ENCODE measurements around the gene PPP1R37.

Gene PPP1R37

DNA sequence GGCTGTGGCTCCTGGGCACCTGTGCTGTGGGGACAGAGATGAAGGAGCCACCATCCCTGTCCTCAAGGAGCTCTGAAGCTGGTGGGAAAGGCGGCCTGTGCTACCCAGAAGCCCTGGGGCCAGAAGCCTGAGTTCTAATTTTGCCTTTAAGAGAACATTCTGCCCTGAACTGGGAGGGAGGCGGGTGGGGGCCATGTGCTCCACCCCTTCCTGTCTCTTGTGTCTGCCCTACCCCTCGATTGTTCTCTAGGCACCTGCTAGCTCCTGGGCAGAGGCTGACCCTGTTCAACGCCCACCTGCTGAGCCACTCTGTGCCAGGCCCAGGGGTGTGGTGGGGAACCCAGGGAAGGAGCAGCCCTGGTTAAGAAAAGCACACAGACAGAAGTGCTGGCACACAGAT, 79.2 kb downstream of the PPP1R37 start:
- H3K27me3 ChIP-seq (ENCODE audit: insufficient read depth, low read length) = no peaks in the 10 kb centered on the region
- H3F3A ChIP-seq (ENCODE audit: insufficient read depth, low read length) = no peaks in the 10 kb centered on the region
- H3K36me3 ChIP-seq (ENCODE audit: insufficient read depth, low read length) = no peaks in the 10 kb centered on the region
- H4K20me1 ChIP-seq (ENCODE audit: insufficient read depth, low read length) = no peaks in the 10 kb centered on the region
- H3K9me2 ChIP-seq (ENCODE audit: low read depth, low read length) = no peaks in the 10 kb centered on the region
- H3K27ac ChIP-seq (ENCODE audit: low read depth, low read length, poor library complexity, severe bottlenecking) = no peak overlapping the region
- no peaks in the 10 kb centered on the region for H3K79me2 ChIP-seq (ENCODE audit: insufficient read depth, low read length)
- H3K4me3 ChIP-seq (ENCODE audit: low read depth, low read length, poor library complexity, severe bottlenecking) = no peak overlapping the region
- H3K9ac ChIP-seq (ENCODE audit: low read length) = no peak overlapping the region
- H3K4me1 ChIP-seq (ENCODE audit: insufficient read depth, low read length, severe bottlenecking) = peaks cover 4% of the 10 kb centered on the region
- no peak overlapping the region for H3K4me2 ChIP-seq (ENCODE audit: low read length)
- TF ChIP-seq EZH2 (IDR thresholded peaks at IDR 0.05; ENCODE audit: borderline replicate concordance, low read length) = no peak
- TF ChIP-seq, protein P1, sequence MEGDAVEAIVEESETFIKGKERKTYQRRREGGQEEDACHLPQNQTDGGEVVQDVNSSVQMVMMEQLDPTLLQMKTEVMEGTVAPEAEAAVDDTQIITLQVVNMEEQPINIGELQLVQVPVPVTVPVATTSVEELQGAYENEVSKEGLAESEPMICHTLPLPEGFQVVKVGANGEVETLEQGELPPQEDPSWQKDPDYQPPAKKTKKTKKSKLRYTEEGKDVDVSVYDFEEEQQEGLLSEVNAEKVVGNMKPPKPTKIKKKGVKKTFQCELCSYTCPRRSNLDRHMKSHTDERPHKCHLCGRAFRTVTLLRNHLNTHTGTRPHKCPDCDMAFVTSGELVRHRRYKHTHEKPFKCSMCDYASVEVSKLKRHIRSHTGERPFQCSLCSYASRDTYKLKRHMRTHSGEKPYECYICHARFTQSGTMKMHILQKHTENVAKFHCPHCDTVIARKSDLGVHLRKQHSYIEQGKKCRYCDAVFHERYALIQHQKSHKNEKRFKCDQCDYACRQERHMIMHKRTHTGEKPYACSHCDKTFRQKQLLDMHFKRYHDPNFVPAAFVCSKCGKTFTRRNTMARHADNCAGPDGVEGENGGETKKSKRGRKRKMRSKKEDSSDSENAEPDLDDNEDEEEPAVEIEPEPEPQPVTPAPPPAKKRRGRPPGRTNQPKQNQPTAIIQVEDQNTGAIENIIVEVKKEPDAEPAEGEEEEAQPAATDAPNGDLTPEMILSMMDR (IDR thresholded peaks at IDR 0.05; ENCODE audit: low read length) = no peak
- H3K9me3 ChIP-seq (ENCODE audit: low read length) = no peaks in the 10 kb centered on the region
- H2AFZ ChIP-seq (ENCODE audit: low read length) = no peak overlapping the region

DNA sequence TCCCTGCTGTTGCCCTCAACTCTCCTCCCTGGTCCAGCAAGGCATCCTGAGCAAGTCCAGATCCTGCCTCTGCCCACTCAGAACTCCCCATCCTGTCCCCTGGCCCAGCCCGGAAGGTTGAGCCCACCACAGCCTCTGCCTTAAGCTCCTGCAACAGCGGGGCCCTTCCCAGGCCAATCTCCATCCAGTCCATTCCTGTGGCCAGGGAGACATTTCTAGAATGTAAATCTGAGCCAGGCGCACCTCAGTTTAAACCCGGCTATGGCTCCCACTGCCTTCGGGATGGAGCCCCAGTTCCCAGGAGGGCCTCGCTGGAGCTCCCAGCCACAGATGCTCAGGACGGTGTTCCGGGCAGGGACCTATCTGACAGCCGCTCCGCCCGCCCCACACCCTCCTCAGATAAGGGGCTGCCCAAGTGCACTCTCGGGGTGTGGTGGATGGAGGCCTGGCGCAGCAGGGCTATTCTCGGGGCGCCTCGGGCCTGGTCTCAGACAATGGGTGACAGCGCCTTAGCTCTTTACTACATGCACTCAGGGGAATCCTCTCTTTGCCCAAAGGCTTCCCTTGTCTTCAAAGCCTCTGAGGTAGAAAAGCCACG, 79.7 kb downstream of the PPP1R37 start:
- Histone ChIP-seq H3K27ac (ENCODE audit: low read depth, low read length, poor library complexity, severe bottlenecking) (no peak overlapping the region), H3K4me1 (ENCODE audit: insufficient read depth, low read length, severe bottlenecking) (peaks cover 9% of the 10 kb centered on the region), H3K9me2 (ENCODE audit: low read depth, low read length) (no peaks in the 10 kb centered on the region), H3K9me3 (ENCODE audit: low read length) (no peaks in the 10 kb centered on the region), H3F3A (ENCODE audit: insufficient read depth, low read length) (no peaks in the 10 kb centered on the region), H3K36me3 (ENCODE audit: insufficient read depth, low read length) (no peaks in the 10 kb centered on the region), H3K27me3 (ENCODE audit: insufficient read depth, low read length) (no peaks in the 10 kb centered on the region), H3K4me3 (ENCODE audit: low read depth, low read length, poor library complexity, severe bottlenecking) (no peak overlapping the region), H3K9ac (ENCODE audit: low read length) (no peak overlapping the region), H2AFZ (ENCODE audit: low read length) (no peak overlapping the region), H3K4me2 (ENCODE audit: low read length) (no peak overlapping the region), H4K20me1 (ENCODE audit: insufficient read depth, low read length) (no peaks in the 10 kb centered on the region), H3K79me2 (ENCODE audit: insufficient read depth, low read length) (no peaks in the 10 kb centered on the region)
- TF ChIP-seq EZH2 (IDR thresholded peaks at IDR 0.05; ENCODE audit: borderline replicate concordance, low read length) = no peak
- TF ChIP-seq, protein P1 (IDR thresholded peaks at IDR 0.05; ENCODE audit: low read length) = no peak

DNA sequence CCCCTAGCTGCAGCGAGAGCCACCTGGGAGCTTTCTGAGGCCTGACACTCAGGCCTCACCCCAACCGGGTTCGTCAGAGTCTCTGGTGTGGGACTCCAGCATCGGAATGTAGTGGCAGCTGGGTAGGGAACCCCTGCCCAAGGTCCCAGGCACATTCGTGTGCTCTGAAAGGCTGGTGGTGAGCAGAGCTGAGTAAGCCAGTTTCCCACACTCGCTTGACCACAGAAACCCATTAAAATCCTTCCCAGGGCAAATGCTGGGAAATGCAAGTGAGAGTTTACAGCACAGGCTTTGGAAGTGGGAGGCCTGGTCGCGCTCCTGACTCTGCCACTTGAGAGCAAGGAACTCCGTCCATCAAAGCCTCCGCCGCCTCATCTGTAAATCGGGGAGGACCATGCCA, 80.8 kb downstream of the PPP1R37 start:
- Histone ChIP-seq H3K27ac (ENCODE audit: low read depth, low read length, poor library complexity, severe bottlenecking) (no peak overlapping the region), H3K9me3 (ENCODE audit: low read length) (no peaks in the 10 kb centered on the region), H3K79me2 (ENCODE audit: insufficient read depth, low read length) (no peaks in the 10 kb centered on the region), H3K4me3 (ENCODE audit: low read depth, low read length, poor library complexity, severe bottlenecking) (no peak overlapping the region), H3K9me2 (ENCODE audit: low read depth, low read length) (no peaks in the 10 kb centered on the region), H3K4me2 (ENCODE audit: low read length) (no peak overlapping the region), H3K9ac (ENCODE audit: low read length) (no peak overlapping the region), H3K27me3 (ENCODE audit: insufficient read depth, low read length) (no peaks in the 10 kb centered on the region), H3F3A (ENCODE audit: insufficient read depth, low read length) (no peaks in the 10 kb centered on the region), H4K20me1 (ENCODE audit: insufficient read depth, low read length) (no peaks in the 10 kb centered on the region), H3K36me3 (ENCODE audit: insufficient read depth, low read length) (no peaks in the 10 kb centered on the region), H2AFZ (ENCODE audit: low read length) (no peak overlapping the region), H3K4me1 (ENCODE audit: insufficient read depth, low read length, severe bottlenecking) (peaks cover 9% of the 10 kb centered on the region)
- TF ChIP-seq, protein P1 (IDR thresholded peaks at IDR 0.05; ENCODE audit: low read length) = no peak
- no peak for TF ChIP-seq EZH2 (IDR thresholded peaks at IDR 0.05; ENCODE audit: borderline replicate concordance, low read length)

Measured in OCI-LY1 (cell line).